Measurements from ENCODE around the gene ROS1.

The ROS1 gene

GRCh38 chr6:117303323-117303722 lies 122.4 kb downstream of the ROS1 start:
- Histone ChIP-seq H3K27ac (ENCODE audit: low read length) (no peak overlapping the region), H2AFZ (ENCODE audit: low read depth, low read length) (no peak overlapping the region), H3K27me3 (ENCODE audit: low read depth, low read length) (no peaks in the 10 kb centered on the region), H3K4me3 (ENCODE audit: low read length) (no peak overlapping the region), H3K4me1 (ENCODE audit: low read length) (no peaks in the 10 kb centered on the region), H3K9me3 (ENCODE audit: insufficient read depth, low read length) (no peaks in the 10 kb centered on the region), H3K36me3 (replicated peaks; ENCODE audit: low read depth, low read length) (no peaks in the 10 kb centered on the region), H4K20me1 (ENCODE audit: insufficient read depth, low read length) (no peaks in the 10 kb centered on the region), H3K4me2 (ENCODE audit: low read length) (no peak overlapping the region), H3K79me2 (ENCODE audit: low read length) (no peaks in the 10 kb centered on the region), H3K9ac (ENCODE audit: low read length) (no peak overlapping the region)
- TF ChIP-seq EZH2phosphoT487 (IDR thresholded peaks at IDR 0.05; ENCODE audit: low read depth) (no peak), CTCF (IDR thresholded peaks at IDR 0.05; ENCODE audit: low read depth, low read length) (no peak)

GRCh38 chr6:117298941-117299340 lies 126.8 kb downstream of the ROS1 start:
- Histone ChIP-seq H3K9me3 (ENCODE audit: insufficient read depth, low read length) (no peaks in the 10 kb centered on the region), H3K27me3 (ENCODE audit: low read depth, low read length) (no peaks in the 10 kb centered on the region), H3K4me2 (ENCODE audit: low read length) (no peak overlapping the region), H3K9ac (ENCODE audit: low read length) (no peak overlapping the region), H2AFZ (ENCODE audit: low read depth, low read length) (no peak overlapping the region), H3K27ac (ENCODE audit: low read length) (no peak overlapping the region), H4K20me1 (ENCODE audit: insufficient read depth, low read length) (no peaks in the 10 kb centered on the region), H3K4me3 (ENCODE audit: low read length) (no peak overlapping the region), H3K36me3 (replicated peaks; ENCODE audit: low read depth, low read length) (no peaks in the 10 kb centered on the region), H3K4me1 (ENCODE audit: low read length) (no peaks in the 10 kb centered on the region), H3K79me2 (ENCODE audit: low read length) (no peaks in the 10 kb centered on the region)
- TF ChIP-seq CTCF (IDR thresholded peaks at IDR 0.05; ENCODE audit: low read depth, low read length) (no peak), EZH2phosphoT487 (IDR thresholded peaks at IDR 0.05; ENCODE audit: low read depth) (no peak)

- Histone ChIP-seq H3K9me3 (ENCODE audit: insufficient read depth, low read length) (no peaks in the 10 kb centered on the region), H2AFZ (ENCODE audit: low read depth, low read length) (no peak overlapping the region), H3K27me3 (ENCODE audit: low read depth, low read length) (no peaks in the 10 kb centered on the region), H3K79me2 (ENCODE audit: low read length) (no peaks in the 10 kb centered on the region), H3K27ac (ENCODE audit: low read length) (no peak overlapping the region), H3K4me2 (ENCODE audit: low read length) (no peak overlapping the region), H3K9ac (ENCODE audit: low read length) (no peak overlapping the region), H3K4me1 (ENCODE audit: low read length) (no peaks in the 10 kb centered on the region), H3K36me3 (replicated peaks; ENCODE audit: low read depth, low read length) (no peaks in the 10 kb centered on the region), H4K20me1 (ENCODE audit: insufficient read depth, low read length) (no peaks in the 10 kb centered on the region), H3K4me3 (ENCODE audit: low read length) (no peak overlapping the region)
- TF ChIP-seq EZH2phosphoT487 (IDR thresholded peaks at IDR 0.05; ENCODE audit: low read depth) (no peak), CTCF (IDR thresholded peaks at IDR 0.05; ENCODE audit: low read depth, low read length) (no peak)
These were observed 135.4 kb downstream of the ROS1 start for GRCh38 chr6:117290173-117290846.

- H3K9me3 ChIP-seq (ENCODE audit: insufficient read depth, low read length), result no peaks in the 10 kb centered on the region
- H3K9ac ChIP-seq (ENCODE audit: low read length), result no peak overlapping the region
- H3K4me3 ChIP-seq (ENCODE audit: low read length), result no peak overlapping the region
- H4K20me1 ChIP-seq (ENCODE audit: insufficient read depth, low read length), result no peaks in the 10 kb centered on the region
- no peaks in the 10 kb centered on the region for H3K4me1 ChIP-seq (ENCODE audit: low read length)
- no peak overlapping the region for H3K4me2 ChIP-seq (ENCODE audit: low read length)
- no peak overlapping the region for H2AFZ ChIP-seq (ENCODE audit: low read depth, low read length)
- no peaks in the 10 kb centered on the region for H3K36me3 ChIP-seq (replicated peaks; ENCODE audit: low read depth, low read length)
- H3K27me3 ChIP-seq (ENCODE audit: low read depth, low read length), result no peaks in the 10 kb centered on the region
- TF ChIP-seq CTCF (IDR thresholded peaks at IDR 0.05; ENCODE audit: low read depth, low read length) (no peak), EZH2phosphoT487 (IDR thresholded peaks at IDR 0.05; ENCODE audit: low read depth) (no peak)
- no peaks in the 10 kb centered on the region for H3K79me2 ChIP-seq (ENCODE audit: low read length)
- H3K27ac ChIP-seq (ENCODE audit: low read length), result no peak overlapping the region
These were observed 137.5 kb downstream of the ROS1 start for GRCh38 chr6:117288083-117288715.

All from OCI-LY3 (cell line).